Measurements from ENCODE around the gene BBOF1. TPM values are rescaled to one million over a fixed set of nuclear protein-coding genes. Genes with fewer than 3 reads are reported as not detected.

BBOF1 gene
- total and polyA plus RNA-seq, 4 donors, result 1.0 to 2.8 (median 2.1) TPM

DNA sequence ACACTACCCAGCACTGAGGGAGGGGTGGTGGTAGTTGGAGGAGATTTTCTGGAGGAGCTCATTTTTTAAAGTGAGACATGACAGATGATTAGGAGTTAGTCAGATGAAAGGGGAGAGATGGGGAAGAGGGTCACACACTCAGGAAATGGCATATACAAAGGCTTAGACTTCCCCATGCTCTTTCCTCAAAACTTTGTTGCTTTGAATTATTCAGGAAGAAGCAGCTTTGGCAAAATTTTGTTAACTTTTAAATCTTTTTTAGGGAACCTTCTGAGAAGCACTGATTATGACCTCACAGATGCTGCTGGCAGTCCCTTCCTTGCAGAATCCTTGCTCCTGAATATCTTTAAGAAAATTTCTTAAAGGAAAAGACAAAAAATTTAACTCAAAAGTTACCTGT is 45.3 kb downstream of the BBOF1 start:
- Histone ChIP-seq H3K4me1 (ENCODE audit: control insufficient read depth in 4 of 4, insufficient read depth in 4 of 4, low read length in 3 of 4) (peaks cover 0 to 5% (median 3%) of the 10 kb centered on the region in 4 donors), H3K36me3 (ENCODE audit: control insufficient read depth in 4 of 4, insufficient read depth in 3 of 4, low read depth in 1 of 4, low read length in 3 of 4) (peaks cover 8 to 62% (median 50%) of the 10 kb centered on the region in 4 donors), H3K27ac (ENCODE audit: low read depth in 1 of 2, low read length in 2 of 2) (no peak overlapping the region), H3K9ac (ENCODE audit: low read depth in 1 of 2, low read length in 2 of 2) (no peak overlapping the region), H3K4me3 (ENCODE audit: low read depth in 1 of 3, low read length in 3 of 3) (no peak overlapping the region), H3K9me3 (ENCODE audit: control insufficient read depth in 4 of 4, low read length in 3 of 4) (no peaks in the 10 kb centered on the region), H3K27me3 (ENCODE audit: control insufficient read depth in 4 of 4, insufficient read depth in 4 of 4, low read length in 3 of 4) (no peaks in the 10 kb centered on the region)
- TF ChIP-seq JUND (IDR thresholded peaks at IDR 0.05), result no peak
- TF ChIP-seq TAF1 (conservative IDR thresholded peaks at IDR 0.05), result no peak
- TF ChIP-seq NR2F2 (IDR thresholded peaks at IDR 0.05), result no peak
- TF ChIP-seq, protein P1, sequence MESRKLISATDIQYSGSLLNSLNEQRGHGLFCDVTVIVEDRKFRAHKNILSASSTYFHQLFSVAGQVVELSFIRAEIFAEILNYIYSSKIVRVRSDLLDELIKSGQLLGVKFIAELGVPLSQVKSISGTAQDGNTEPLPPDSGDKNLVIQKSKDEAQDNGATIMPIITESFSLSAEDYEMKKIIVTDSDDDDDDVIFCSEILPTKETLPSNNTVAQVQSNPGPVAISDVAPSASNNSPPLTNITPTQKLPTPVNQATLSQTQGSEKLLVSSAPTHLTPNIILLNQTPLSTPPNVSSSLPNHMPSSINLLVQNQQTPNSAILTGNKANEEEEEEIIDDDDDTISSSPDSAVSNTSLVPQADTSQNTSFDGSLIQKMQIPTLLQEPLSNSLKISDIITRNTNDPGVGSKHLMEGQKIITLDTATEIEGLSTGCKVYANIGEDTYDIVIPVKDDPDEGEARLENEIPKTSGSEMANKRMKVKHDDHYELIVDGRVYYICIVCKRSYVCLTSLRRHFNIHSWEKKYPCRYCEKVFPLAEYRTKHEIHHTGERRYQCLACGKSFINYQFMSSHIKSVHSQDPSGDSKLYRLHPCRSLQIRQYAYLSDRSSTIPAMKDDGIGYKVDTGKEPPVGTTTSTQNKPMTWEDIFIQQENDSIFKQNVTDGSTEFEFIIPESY (IDR thresholded peaks at IDR 0.05), result no peak
- TF ChIP-seq RAD21 (IDR thresholded peaks at IDR 0.05), result no peak
- TF ChIP-seq RXRA (IDR thresholded peaks at IDR 0.05), result no peak
- no peak for TF ChIP-seq SP1 (IDR thresholded peaks at IDR 0.05)
- DNase-seq (ENCODE audit: low spot score), result no peak

DNA sequence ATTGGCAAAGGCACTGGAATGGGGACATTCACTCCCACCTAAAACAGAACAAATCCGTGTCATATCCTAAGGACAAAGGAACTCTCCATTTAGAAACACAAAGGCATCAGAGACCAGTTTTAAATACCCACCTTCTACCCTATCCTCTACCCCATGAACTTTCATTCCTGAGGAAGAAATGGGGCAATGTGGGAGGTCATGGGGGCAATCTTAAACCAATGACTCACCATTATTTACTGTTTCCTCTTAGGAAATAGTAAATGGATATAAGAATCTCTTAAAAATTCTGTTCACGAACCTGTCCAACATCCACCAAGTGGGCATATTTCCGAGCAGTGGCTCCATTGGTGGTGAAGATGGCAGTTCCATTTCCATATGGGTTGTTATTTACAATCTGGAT is 45.7 kb downstream of the BBOF1 start:
- Histone ChIP-seq H3K9ac (ENCODE audit: low read depth in 1 of 2, low read length in 2 of 2) (no peak overlapping the region), H3K27me3 (ENCODE audit: control insufficient read depth in 4 of 4, insufficient read depth in 4 of 4, low read length in 3 of 4) (no peaks in the 10 kb centered on the region), H3K9me3 (ENCODE audit: control insufficient read depth in 4 of 4, low read length in 3 of 4) (no peaks in the 10 kb centered on the region), H3K36me3 (ENCODE audit: control insufficient read depth in 4 of 4, insufficient read depth in 3 of 4, low read depth in 1 of 4, low read length in 3 of 4) (peaks cover 7 to 61% (median 48%) of the 10 kb centered on the region in 4 donors), H3K4me3 (ENCODE audit: low read depth in 1 of 3, low read length in 3 of 3) (no peak overlapping the region), H3K27ac (ENCODE audit: low read depth in 1 of 2, low read length in 2 of 2) (no peak overlapping the region), H3K4me1 (ENCODE audit: control insufficient read depth in 4 of 4, insufficient read depth in 4 of 4, low read length in 3 of 4) (peaks cover 0 to 5% (median 3%) of the 10 kb centered on the region in 4 donors)
- TF ChIP-seq GABPA (IDR thresholded peaks at IDR 0.05 in 1 of 2, conservative IDR thresholded peaks at IDR 0.05 in 1 of 2) (no peak), RAD21 (IDR thresholded peaks at IDR 0.05) (no peak), RXRA (IDR thresholded peaks at IDR 0.05) (no peak), TAF1 (conservative IDR thresholded peaks at IDR 0.05) (no peak), SP1 (IDR thresholded peaks at IDR 0.05) (no peak), FOXA2 (IDR thresholded peaks at IDR 0.05) (no peak), HNF4G (IDR thresholded peaks at IDR 0.05) (no peak), EGR1 (IDR thresholded peaks at IDR 0.05; ENCODE audit: low read depth in 2 of 2) (no peak)
- TF ChIP-seq, protein P2, sequence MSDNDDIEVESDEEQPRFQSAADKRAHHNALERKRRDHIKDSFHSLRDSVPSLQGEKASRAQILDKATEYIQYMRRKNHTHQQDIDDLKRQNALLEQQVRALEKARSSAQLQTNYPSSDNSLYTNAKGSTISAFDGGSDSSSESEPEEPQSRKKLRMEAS (IDR thresholded peaks at IDR 0.05), result no peak
- TF ChIP-seq, protein P3, sequence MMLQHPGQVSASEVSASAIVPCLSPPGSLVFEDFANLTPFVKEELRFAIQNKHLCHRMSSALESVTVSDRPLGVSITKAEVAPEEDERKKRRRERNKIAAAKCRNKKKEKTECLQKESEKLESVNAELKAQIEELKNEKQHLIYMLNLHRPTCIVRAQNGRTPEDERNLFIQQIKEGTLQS (IDR thresholded peaks at IDR 0.05), result no peak
- TF ChIP-seq, protein P4, sequence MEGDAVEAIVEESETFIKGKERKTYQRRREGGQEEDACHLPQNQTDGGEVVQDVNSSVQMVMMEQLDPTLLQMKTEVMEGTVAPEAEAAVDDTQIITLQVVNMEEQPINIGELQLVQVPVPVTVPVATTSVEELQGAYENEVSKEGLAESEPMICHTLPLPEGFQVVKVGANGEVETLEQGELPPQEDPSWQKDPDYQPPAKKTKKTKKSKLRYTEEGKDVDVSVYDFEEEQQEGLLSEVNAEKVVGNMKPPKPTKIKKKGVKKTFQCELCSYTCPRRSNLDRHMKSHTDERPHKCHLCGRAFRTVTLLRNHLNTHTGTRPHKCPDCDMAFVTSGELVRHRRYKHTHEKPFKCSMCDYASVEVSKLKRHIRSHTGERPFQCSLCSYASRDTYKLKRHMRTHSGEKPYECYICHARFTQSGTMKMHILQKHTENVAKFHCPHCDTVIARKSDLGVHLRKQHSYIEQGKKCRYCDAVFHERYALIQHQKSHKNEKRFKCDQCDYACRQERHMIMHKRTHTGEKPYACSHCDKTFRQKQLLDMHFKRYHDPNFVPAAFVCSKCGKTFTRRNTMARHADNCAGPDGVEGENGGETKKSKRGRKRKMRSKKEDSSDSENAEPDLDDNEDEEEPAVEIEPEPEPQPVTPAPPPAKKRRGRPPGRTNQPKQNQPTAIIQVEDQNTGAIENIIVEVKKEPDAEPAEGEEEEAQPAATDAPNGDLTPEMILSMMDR (IDR thresholded peaks at IDR 0.05; ENCODE audit: low read depth, low read length, missing input control), result no peak
- DNase-seq (ENCODE audit: low spot score), result no peak
- WGBS, result 88% methylated on average over 3 of the region's 3 CpGs

Measured in liver (tissue), 9 donors.